HCT116 (cell line): Measurements from ENCODE around the gene CKLF.

Experiments used
- CTCF ChIP-seq, 3 experiments: fragments of 200-600 bp in 1 of 3; sonication (generic) in 1 of 3; IDR thresholded peaks in 2 of 3; conservative IDR thresholded peaks in 1 of 3; 2 replicates each; pipeline ENCODE4 v1.5.1; 2012 to 2017; ENCODE audit warnings: low read depth in 2 of 3, low read length in 2 of 3, antibody characterized with exemption in 1 of 3, borderline replicate concordance in 1 of 3, control low read depth in 1 of 3, mild to moderate bottlenecking in 1 of 3, mixed read lengths in 1 of 3, mixed run types in 1 of 3, moderate library complexity in 1 of 3; ENCODE audit not compliant: insufficient read depth in 1 of 3
- EZH2 ChIP-seq: fragments of 200-600 bp; sonication (generic); IDR thresholded peaks from 2 replicates; pipeline ENCODE4 v1.6.1; 2017; ENCODE audit warnings: antibody characterized with exemption, mixed run types
- FOSL1 ChIP-seq: IDR thresholded peaks from 2 replicates; pipeline ENCODE4 v1.6.1; 2012; ENCODE audit warnings: low read depth
- MAX ChIP-seq: IDR thresholded peaks from 2 replicates; pipeline ENCODE4 v1.6.1; 2012
- POLR2A ChIP-seq: IDR thresholded peaks from 2 replicates; pipeline ENCODE4 v1.7.0; 2011; ENCODE audit warnings: borderline replicate concordance; ENCODE audit not compliant: insufficient read depth, insufficient read length; ENCODE audit errors: extremely low read depth
- POLR2AphosphoS5 ChIP-seq: IDR thresholded peaks from 2 replicates; pipeline ENCODE4 v1.6.1; 2011; ENCODE audit warnings: mild to moderate bottlenecking, low read depth, low read length, moderate library complexity
- SIN3A ChIP-seq: IDR thresholded peaks from 2 replicates; pipeline ENCODE4 v1.6.1; 2012; ENCODE audit warnings: low read depth
- SP1 ChIP-seq: IDR thresholded peaks from 2 replicates; pipeline ENCODE4 v1.6.1; 2012; ENCODE audit warnings: low read depth
- TCF7L2 ChIP-seq: IDR thresholded peaks from 2 replicates; pipeline ENCODE4 v1.7.0; 2011; ENCODE audit warnings: borderline replicate concordance, inconsistent platforms; ENCODE audit not compliant: insufficient read depth, insufficient read length; ENCODE audit errors: extremely low read depth
- YY1 ChIP-seq: IDR thresholded peaks from 2 replicates; pipeline ENCODE4 v1.6.1; 2011; ENCODE audit warnings: low read length, low read depth, moderate library complexity, mild to moderate bottlenecking; ENCODE audit not compliant: insufficient replicate concordance; ENCODE audit errors: extremely low read depth
- ZNF274 ChIP-seq: fragments of 200-500 bp; sonication (Bioruptor generic); IDR thresholded peaks from 2 replicates; pipeline ENCODE4 v1.6.1; 2014; ENCODE audit warnings: mild to moderate bottlenecking, low read depth, low read length, inconsistent platforms
- TF ChIP-seq, protein P1 (sequence below): IDR thresholded peaks from 2 replicates; pipeline ENCODE4 v1.6.1; 2011; ENCODE audit warnings: mild to moderate bottlenecking, low read length, moderate library complexity; ENCODE audit not compliant: insufficient replicate concordance; ENCODE audit errors: extremely low read depth
- TF ChIP-seq, protein P2 (sequence below): IDR thresholded peaks from 2 replicates; pipeline ENCODE4 v1.6.1; 2012; ENCODE audit warnings: low read depth

DNA sequence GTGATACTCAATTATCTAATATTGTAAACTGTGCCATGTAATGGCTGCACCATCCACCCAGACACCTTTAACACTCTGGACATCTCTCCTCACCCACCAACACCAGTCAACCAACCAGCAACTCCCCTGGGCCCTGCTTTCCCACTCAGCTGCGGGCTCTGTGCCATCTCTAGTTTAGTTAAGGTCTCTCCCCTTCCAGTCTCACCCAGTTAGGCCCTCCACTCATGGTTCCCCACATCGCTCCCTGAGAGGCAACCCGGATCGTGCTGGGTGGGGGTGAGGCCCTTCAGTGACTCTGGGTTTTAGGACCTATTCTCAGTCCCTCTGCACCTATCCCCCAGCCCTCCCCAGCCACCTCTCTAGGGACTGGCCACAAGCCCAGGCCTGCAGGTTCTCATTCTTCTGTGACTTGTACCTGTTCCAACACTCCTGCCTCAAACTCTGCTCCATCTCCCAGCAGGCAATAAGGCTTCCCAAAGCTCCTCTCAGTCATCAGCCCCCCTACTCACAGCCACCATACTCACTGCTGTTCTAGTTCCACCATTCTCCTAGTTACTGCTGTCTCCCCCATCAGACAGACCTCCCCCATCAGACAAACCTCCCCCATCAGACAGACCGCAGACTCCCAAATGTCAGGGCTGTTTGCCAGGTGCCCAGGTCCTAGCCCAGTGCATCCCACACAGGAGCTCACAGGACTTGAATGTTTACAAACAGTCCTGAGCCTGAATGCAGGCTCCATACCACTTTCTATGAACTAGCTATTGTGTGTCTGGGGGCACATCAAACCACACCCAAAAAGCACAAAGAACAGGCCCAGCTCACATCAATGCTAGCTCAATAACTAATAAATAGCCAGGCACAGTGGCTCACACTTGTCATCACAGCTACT, 5.0 kb upstream of the CKLF start:
- TF ChIP-seq SIN3A: no peak
- TF ChIP-seq CTCF (IDR thresholded peaks at IDR 0.05 in 2 of 3, conservative IDR thresholded peaks at IDR 0.05 in 1 of 3; ENCODE audit: borderline replicate concordance in 1 of 3, insufficient read depth in 1 of 3, low read depth in 2 of 3, low read length in 2 of 3): no peak
- TF ChIP-seq, protein P1, sequence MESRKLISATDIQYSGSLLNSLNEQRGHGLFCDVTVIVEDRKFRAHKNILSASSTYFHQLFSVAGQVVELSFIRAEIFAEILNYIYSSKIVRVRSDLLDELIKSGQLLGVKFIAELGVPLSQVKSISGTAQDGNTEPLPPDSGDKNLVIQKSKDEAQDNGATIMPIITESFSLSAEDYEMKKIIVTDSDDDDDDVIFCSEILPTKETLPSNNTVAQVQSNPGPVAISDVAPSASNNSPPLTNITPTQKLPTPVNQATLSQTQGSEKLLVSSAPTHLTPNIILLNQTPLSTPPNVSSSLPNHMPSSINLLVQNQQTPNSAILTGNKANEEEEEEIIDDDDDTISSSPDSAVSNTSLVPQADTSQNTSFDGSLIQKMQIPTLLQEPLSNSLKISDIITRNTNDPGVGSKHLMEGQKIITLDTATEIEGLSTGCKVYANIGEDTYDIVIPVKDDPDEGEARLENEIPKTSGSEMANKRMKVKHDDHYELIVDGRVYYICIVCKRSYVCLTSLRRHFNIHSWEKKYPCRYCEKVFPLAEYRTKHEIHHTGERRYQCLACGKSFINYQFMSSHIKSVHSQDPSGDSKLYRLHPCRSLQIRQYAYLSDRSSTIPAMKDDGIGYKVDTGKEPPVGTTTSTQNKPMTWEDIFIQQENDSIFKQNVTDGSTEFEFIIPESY: no peak
- TF ChIP-seq, protein P2, sequence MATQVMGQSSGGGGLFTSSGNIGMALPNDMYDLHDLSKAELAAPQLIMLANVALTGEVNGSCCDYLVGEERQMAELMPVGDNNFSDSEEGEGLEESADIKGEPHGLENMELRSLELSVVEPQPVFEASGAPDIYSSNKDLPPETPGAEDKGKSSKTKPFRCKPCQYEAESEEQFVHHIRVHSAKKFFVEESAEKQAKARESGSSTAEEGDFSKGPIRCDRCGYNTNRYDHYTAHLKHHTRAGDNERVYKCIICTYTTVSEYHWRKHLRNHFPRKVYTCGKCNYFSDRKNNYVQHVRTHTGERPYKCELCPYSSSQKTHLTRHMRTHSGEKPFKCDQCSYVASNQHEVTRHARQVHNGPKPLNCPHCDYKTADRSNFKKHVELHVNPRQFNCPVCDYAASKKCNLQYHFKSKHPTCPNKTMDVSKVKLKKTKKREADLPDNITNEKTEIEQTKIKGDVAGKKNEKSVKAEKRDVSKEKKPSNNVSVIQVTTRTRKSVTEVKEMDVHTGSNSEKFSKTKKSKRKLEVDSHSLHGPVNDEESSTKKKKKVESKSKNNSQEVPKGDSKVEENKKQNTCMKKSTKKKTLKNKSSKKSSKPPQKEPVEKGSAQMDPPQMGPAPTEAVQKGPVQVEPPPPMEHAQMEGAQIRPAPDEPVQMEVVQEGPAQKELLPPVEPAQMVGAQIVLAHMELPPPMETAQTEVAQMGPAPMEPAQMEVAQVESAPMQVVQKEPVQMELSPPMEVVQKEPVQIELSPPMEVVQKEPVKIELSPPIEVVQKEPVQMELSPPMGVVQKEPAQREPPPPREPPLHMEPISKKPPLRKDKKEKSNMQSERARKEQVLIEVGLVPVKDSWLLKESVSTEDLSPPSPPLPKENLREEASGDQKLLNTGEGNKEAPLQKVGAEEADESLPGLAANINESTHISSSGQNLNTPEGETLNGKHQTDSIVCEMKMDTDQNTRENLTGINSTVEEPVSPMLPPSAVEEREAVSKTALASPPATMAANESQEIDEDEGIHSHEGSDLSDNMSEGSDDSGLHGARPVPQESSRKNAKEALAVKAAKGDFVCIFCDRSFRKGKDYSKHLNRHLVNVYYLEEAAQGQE: no peak
- no peak for TF ChIP-seq POLR2A
- TF ChIP-seq POLR2AphosphoS5: no peak
- TF ChIP-seq EZH2: no peak
- no peak for TF ChIP-seq ZNF274
- TF ChIP-seq FOSL1: no peak
- TF ChIP-seq SP1: no peak
- TF ChIP-seq MAX: no peak
- TF ChIP-seq TCF7L2: no peak
- no peak for TF ChIP-seq YY1
